ENCODE measurements around the gene MAGI2. TPM values are rescaled to one million over a fixed set of nuclear protein-coding genes. Genes with fewer than 3 reads are reported as not detected.

The MAGI2 gene
- total RNA-seq, 1 experiment from 2014 or later = 0.22 TPM

GRCh38 chr7:78112488-78112887 is 1341.0 kb downstream of the MAGI2 start:
- Histone ChIP-seq H3K27ac (ENCODE audit: low read depth, low read length) (no peak overlapping the region), H3K27me3 (ENCODE audit: insufficient read depth, low read length) (peaks cover 37% of the 10 kb centered on the region), H3K9me2 (ENCODE audit: insufficient read depth) (no peaks in the 10 kb centered on the region), H3K4me3 (replicated peaks in 1 of 2; ENCODE audit: low read depth in 1 of 2, low read length in 2 of 2) (no peak overlapping the region), H3K4me1 (ENCODE audit: control insufficient read depth in 1 of 2, insufficient read depth in 2 of 2, low read length in 2 of 2) (no peaks in the 10 kb centered on the region), H3K79me2 (ENCODE audit: insufficient read depth, low read length) (no peaks in the 10 kb centered on the region), H2AFZ (ENCODE audit: low read depth, low read length, poor library complexity, severe bottlenecking) (no peak overlapping the region), H3K9ac (ENCODE audit: low read length) (no peak overlapping the region), H3K36me3 (ENCODE audit: control insufficient read depth in 1 of 2, insufficient read depth in 2 of 2, low read length in 2 of 2) (no peaks in the 10 kb centered on the region), H3K9me3 (ENCODE audit: control insufficient read depth in 1 of 2, insufficient read depth in 1 of 2, low read depth in 1 of 2, low read length in 2 of 2) (no peaks in the 10 kb centered on the region), H4K20me1 (ENCODE audit: insufficient read depth) (no peaks in the 10 kb centered on the region), H3K4me2 (ENCODE audit: low read length) (no peak overlapping the region)
- ChIA-PET POLR2A (no interaction called here), RAD21 (ENCODE audit: low non-redundant PET in 1 of 2, low total read pairs in 2 of 2, uncharacterized antibody in 2 of 2, unreplicated experiment in 2 of 2) (no interaction called here), CTCF (no interaction called here)
- DNase-seq (ENCODE audit: low read depth, low spot score) (no peak), ATAC-seq (no peak)
- BruUV-seq (replicated peaks) = no TSS peak
- intact Hi-C loops (cut with micrococcal nuclease) = no loop called here
- TF ChIP-seq MAX (IDR thresholded peaks at IDR 0.05) = no peak
- no peak for TF ChIP-seq ELF1 (IDR thresholded peaks at IDR 0.05; ENCODE audit: borderline replicate concordance, low read depth)
- TF ChIP-seq EZH2 (IDR thresholded peaks at IDR 0.05) = no peak; the same call in 1 of the 2 replicates

- peaks cover 37% of the 10 kb centered on the region for H3K27me3 ChIP-seq (ENCODE audit: insufficient read depth, low read length)
- CTCF ChIA-PET = no interaction called here
- DNase-seq (ENCODE audit: low read depth, low spot score) (no peak), ATAC-seq (no peak)
- intact Hi-C loops (cut with micrococcal nuclease) = no loop called here
- no peak overlapping the region for H3K4me3 ChIP-seq (replicated peaks in 1 of 2; ENCODE audit: low read depth in 1 of 2, low read length in 2 of 2)
- no peak overlapping the region for H3K9ac ChIP-seq (ENCODE audit: low read length)
- RAD21 ChIA-PET (ENCODE audit: low non-redundant PET in 1 of 2, low total read pairs in 2 of 2, uncharacterized antibody in 2 of 2, unreplicated experiment in 2 of 2) = no interaction called here
- no peak overlapping the region for H3K27ac ChIP-seq (ENCODE audit: low read depth, low read length)
- H3K9me3 ChIP-seq (ENCODE audit: control insufficient read depth in 1 of 2, insufficient read depth in 1 of 2, low read depth in 1 of 2, low read length in 2 of 2) = no peaks in the 10 kb centered on the region
- H3K36me3 ChIP-seq (ENCODE audit: control insufficient read depth in 1 of 2, insufficient read depth in 2 of 2, low read length in 2 of 2) = no peaks in the 10 kb centered on the region
- H2AFZ ChIP-seq (ENCODE audit: low read depth, low read length, poor library complexity, severe bottlenecking) = no peak overlapping the region
- TF ChIP-seq MAX (IDR thresholded peaks at IDR 0.05) (no peak), YY1 (IDR thresholded peaks at IDR 0.05; ENCODE audit: extremely low read depth, insufficient replicate concordance, low read depth, low read length) (no peak), CEBPB (IDR thresholded peaks at IDR 0.05; ENCODE audit: low read depth) (no peak), RAD21 (IDR thresholded peaks at IDR 0.05; ENCODE audit: low read depth) (no peak), POLR2A (IDR thresholded peaks at IDR 0.05; ENCODE audit: borderline replicate concordance, extremely low read depth, insufficient read depth, insufficient read length) (no peak), ZNF274 (IDR thresholded peaks at IDR 0.05; ENCODE audit: low read depth, low read length) (no peak), SRF (IDR thresholded peaks at IDR 0.05; ENCODE audit: low read depth) (no peak), JUND (IDR thresholded peaks at IDR 0.05) (no peak), SP1 (IDR thresholded peaks at IDR 0.05; ENCODE audit: low read depth) (no peak), POLR2AphosphoS5 (IDR thresholded peaks at IDR 0.05; ENCODE audit: low read depth, low read length) (no peak), EZH2 (IDR thresholded peaks at IDR 0.05) (no peak)
- TF ChIP-seq, protein P1, sequence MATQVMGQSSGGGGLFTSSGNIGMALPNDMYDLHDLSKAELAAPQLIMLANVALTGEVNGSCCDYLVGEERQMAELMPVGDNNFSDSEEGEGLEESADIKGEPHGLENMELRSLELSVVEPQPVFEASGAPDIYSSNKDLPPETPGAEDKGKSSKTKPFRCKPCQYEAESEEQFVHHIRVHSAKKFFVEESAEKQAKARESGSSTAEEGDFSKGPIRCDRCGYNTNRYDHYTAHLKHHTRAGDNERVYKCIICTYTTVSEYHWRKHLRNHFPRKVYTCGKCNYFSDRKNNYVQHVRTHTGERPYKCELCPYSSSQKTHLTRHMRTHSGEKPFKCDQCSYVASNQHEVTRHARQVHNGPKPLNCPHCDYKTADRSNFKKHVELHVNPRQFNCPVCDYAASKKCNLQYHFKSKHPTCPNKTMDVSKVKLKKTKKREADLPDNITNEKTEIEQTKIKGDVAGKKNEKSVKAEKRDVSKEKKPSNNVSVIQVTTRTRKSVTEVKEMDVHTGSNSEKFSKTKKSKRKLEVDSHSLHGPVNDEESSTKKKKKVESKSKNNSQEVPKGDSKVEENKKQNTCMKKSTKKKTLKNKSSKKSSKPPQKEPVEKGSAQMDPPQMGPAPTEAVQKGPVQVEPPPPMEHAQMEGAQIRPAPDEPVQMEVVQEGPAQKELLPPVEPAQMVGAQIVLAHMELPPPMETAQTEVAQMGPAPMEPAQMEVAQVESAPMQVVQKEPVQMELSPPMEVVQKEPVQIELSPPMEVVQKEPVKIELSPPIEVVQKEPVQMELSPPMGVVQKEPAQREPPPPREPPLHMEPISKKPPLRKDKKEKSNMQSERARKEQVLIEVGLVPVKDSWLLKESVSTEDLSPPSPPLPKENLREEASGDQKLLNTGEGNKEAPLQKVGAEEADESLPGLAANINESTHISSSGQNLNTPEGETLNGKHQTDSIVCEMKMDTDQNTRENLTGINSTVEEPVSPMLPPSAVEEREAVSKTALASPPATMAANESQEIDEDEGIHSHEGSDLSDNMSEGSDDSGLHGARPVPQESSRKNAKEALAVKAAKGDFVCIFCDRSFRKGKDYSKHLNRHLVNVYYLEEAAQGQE (IDR thresholded peaks at IDR 0.05; ENCODE audit: low read depth) = no peak
- BruUV-seq (replicated peaks) = no TSS peak
- H3K9me2 ChIP-seq (ENCODE audit: insufficient read depth) = no peaks in the 10 kb centered on the region
- no peaks in the 10 kb centered on the region for H3K4me1 ChIP-seq (ENCODE audit: control insufficient read depth in 1 of 2, insufficient read depth in 2 of 2, low read length in 2 of 2)
- POLR2A ChIA-PET = no interaction called here
- H3K4me2 ChIP-seq (ENCODE audit: low read length) = no peak overlapping the region
- no peaks in the 10 kb centered on the region for H3K79me2 ChIP-seq (ENCODE audit: insufficient read depth, low read length)
- no peaks in the 10 kb centered on the region for H4K20me1 ChIP-seq (ENCODE audit: insufficient read depth)
Measured at GRCh38 chr7:78111386-78111785, 1342.1 kb downstream of the MAGI2 start.
